GM18951 (cell line): Measurements from ENCODE around the gene HMG20B.
"Not testable (repeated sequence)": the region's sequence is repeated elsewhere in the genome, so short reads cannot be mapped to it uniquely, and the experiment has no call there.

Source experiments
- POLR2A ChIP-seq: IDR thresholded peaks from 4 replicates; pipeline ENCODE4 v1.6.1; 2011; ENCODE audit warnings: mild to moderate bottlenecking; ENCODE audit not compliant: insufficient read length, insufficient read depth; ENCODE audit errors: extremely low read depth
- in situ Hi-C: fragments of 300-500 bp; cut with MboI; formaldehyde crosslinking; loops from one replicate; pipeline ENCODE4 v1.12.0; 2022; ENCODE audit warnings: low sequenced_read_pairs, mixed read lengths, inconsistent platforms; ENCODE audit not compliant: unreplicated experiment

HMG20B gene

GRCh38 chr19:3572855-3573161 is at the start of gene HMG20B:
Gene HMG20B, plus strand, starts transcription at chr19:3572944. Its CDS starts 366 bp downstream, at chr19:3573310.
- TF ChIP-seq POLR2A = peak; percentile 31

DNA sequence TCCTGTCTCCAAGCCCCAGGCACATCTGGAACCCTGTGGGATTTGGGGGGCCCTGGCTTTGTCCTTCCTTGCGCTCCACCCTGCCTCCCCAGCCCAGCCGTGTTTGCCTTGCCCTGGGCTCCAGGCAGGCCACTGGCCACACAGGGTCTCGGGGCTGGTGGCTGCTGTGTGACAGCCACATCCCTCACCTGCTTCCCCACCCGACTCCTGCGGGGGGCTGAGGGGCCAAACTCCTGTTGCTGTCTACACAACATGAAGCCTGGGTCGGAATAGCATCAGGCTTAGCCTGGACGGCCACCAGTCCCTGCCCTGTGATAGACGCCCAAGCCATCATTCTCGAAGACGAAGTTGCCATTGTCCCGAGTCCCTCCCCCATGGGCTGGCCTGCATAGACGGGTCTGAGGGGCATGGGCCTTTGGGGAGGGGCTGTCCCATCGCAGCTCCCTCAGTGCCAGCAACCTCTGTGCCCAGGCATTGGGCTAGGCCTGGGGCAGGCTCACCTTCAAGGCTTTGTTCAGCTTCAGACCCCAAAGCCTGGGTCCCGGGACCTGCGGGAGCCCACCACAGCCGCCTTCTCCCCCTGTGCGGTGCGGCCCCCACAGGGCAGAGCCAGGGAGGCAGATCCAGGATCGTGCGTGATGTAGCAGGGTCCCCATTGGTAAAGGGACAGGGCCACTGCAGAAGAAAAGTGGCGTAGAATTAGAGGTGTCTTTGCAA is 49.2 kb upstream of the HMG20B start:
- TF ChIP-seq POLR2A = no peak
- in situ Hi-C loops = no loop called here

More at GRCh38 chr19:3572855-3573161, at the start of gene HMG20B:
- in situ Hi-C loops = no loop called here

DNA sequence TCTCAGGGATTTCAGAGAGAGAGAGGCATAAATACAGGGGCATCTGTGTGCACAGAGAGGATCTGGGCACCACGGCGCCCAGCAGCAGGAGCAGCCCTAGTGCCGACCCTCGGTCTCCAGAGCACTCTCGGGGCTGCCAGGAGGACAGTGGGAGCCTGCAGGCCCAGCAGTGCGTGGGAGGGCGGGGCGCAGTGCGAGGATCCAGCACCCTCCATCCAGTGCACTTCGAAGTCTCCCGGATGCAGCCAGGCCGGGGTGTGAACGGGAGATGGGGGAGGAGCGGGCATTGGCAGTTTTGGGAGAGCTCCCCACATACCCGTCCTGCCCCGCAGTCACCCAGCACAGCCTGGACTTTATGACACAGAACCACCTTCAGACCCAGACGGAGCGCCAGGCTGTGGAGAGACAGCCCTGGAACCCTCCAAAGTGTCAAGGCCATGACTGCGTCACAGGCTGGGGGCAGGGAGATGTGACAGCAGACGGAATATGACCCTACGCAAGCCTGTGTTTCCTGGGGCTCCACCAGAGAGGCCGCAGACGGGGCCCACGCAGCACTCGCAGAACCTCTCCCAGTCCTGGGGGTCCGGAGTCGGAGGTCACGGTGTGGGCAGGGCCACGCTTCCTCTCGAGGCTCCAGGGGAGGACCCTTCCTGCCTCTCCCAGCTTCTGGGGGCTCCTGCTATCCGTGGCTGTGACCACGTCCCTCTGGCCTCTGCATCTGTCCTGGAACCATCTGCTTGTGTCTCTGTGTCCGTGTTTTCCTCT is 48.5 kb upstream of the HMG20B start:
- in situ Hi-C loops = no loop called here
- TF ChIP-seq POLR2A = no peak

DNA sequence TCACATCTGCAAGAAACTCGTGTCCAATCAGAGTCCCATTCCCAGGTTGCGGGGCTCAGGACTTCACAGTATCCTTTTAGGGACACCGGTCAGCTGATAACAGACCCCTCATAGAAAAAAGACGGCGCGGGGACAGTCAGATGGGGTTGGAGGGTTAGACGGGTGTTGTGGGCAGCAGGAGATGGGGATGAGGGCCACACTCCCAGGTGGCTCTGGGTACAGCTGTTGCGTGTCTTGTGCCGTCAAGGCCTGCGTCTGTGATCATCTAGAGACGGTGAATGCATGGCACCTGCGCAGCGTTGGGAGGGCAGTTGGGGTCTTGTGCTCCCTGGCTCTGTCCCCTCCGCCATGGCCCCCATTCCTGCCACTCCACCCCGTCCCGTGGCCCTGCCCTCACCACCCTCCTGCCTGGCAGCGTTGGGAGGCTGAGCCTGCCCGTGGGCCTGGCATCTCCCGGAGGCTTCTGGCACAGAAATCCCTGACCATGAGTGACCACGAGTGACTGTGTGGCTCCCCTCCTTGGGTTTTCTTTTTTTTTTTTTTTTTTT is 47.8 kb upstream of the HMG20B start:
- no peak for TF ChIP-seq POLR2A

GRCh38 chr19:3526507-3527237 is 46.1 kb upstream of the HMG20B start:
- in situ Hi-C loops = no loop called here
- TF ChIP-seq POLR2A = no peak

More for the DNA sequence above, 47.8 kb upstream of the HMG20B start:
- in situ Hi-C loops = no loop called here

- in situ Hi-C loops = no loop called here
- no peak for TF ChIP-seq POLR2A
Observed at GRCh38 chr19:3527238-3527910, 45.4 kb upstream of the HMG20B start.

- no peak for TF ChIP-seq POLR2A
- in situ Hi-C loops = no loop called here
Observed at GRCh38 chr19:3528080-3528479, 44.7 kb upstream of the HMG20B start.

DNA sequence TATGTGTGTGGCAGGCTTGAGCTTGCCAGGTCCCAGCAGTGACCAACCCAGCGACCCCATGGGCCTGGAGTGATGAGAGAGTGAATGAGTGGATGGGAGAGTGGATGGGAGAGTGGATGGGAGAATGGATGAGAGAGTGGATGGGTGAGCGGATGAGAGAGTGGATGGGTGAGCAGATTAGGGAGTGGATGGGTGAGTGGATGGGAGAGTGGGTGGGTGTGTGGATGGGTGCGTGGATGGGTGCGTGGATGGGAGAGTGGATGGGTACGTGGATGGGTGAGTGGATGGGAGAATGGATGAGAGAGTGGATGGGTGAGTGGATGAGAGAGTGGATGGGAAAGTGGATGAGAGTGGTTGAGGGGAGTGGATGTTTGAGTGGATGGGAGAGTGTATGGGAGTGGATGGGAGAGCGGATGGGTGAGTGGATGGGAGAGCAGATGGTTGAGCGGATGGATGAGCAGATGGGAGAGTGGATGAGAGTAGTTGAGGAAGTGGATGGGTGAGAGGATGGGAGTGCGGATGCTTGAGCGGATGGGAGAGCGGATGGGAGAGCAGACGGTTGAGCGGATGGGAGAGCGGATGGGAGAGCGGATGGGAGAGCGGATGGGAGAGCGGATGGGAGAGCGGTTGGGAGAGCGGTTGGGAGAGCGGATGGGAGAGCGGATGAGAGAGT is 44.1 kb upstream of the HMG20B start:
- in situ Hi-C loops = no loop called here
- TF ChIP-seq POLR2A = no peak

DNA sequence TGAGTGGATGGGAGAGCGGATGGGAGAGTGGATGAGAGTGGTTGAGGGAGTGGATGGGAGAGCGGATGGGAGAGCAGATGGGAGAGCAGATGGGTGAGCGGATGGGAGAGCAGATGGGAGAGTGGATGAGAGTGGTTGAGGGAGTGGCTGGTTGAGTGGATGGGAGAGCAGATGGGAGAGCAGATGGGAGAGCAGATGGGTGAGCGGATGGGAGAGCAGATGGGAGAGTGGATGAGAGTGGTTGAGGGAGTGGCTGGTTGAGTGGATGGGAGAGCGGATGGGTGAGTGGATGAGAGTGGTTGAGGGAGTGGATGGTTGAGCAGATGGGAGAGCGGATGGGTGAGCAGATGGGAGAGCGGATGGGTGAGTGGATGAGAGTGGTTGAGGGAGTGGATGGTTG is 43.4 kb upstream of the HMG20B start:
- in situ Hi-C loops = not testable (repeated sequence)

GRCh38 chr19:3530389-3530788 is 42.4 kb upstream of the HMG20B start:
- TF ChIP-seq POLR2A = no peak

DNA sequence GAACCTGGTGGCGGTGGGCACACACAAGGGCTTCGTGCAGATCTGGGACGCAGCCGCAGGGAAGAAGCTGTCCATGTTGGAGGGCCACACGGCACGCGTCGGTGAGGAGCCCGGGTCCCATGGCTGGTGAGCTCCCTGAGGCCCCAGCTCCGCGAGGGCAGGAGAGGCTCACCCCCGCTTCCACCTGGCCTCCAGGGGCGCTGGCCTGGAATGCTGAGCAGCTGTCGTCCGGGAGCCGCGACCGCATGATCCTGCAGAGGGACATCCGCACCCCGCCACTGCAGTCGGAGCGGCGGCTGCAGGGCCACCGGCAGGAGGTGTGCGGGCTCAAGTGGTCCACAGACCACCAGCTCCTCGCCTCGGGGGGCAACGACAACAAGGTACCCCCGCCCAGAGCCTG is 41.0 kb upstream of the HMG20B start:
- in situ Hi-C loops = no loop called here
- TF ChIP-seq POLR2A = no peak

More at GRCh38 chr19:3530389-3530788, 42.4 kb upstream of the HMG20B start:
- in situ Hi-C loops = no loop called here

- no peak for TF ChIP-seq POLR2A
- in situ Hi-C loops = no loop called here
Observed at GRCh38 chr19:3532154-3532786, 40.5 kb upstream of the HMG20B start.
